HuH-7 (cell line): ENCODE results near the gene ZNF317.
"Not testable (repeated sequence)": the region's sequence is repeated elsewhere in the genome, so short reads cannot be mapped to it uniquely, and the experiment has no call there.

Source experiments
- DNase-seq: peaks from one replicate; pipeline ENCODE4 v3.0.0; 2011; ENCODE audit warnings: low spot score

ZNF317 gene

GRCh38 chr19:9175326-9175725, 35.1 kb downstream of the ZNF317 start:
- DNase-seq: no peak

GRCh38 chr19:9178901-9179300, 38.7 kb downstream of the ZNF317 start, which contains the start of gene OR7D2:
Gene OR7D2, plus strand, starts transcription at chr19:9178979. Its CDS starts 6,803 bp downstream, at chr19:9185782.
- no peak for DNase-seq

GRCh38 chr19:9183000-9183399, 42.8 kb downstream of the ZNF317 start:
- DNase-seq: no peak

- DNase-seq: no peak
These were observed 47.0 kb downstream of the ZNF317 start for GRCh38 chr19:9187191-9187590.

GRCh38 chr19:9189535-9189934, 49.3 kb downstream of the ZNF317 start:
- DNase-seq: no peak

- not testable (repeated sequence) for DNase-seq
These were observed 57.8 kb downstream of the ZNF317 start for GRCh38 chr19:9198044-9198443.

- peak; percentile 37 for DNase-seq
These were observed 65.4 kb downstream of the ZNF317 start for GRCh38 chr19:9205501-9206113.
